ENCODE measurements around the gene MYH15. TPM values are rescaled to one million over a fixed set of nuclear protein-coding genes. Genes with fewer than 3 reads are reported as not detected.

The MYH15 gene
- total RNA-seq, 1 donor from 2014 or later, result 0.19 TPM

DNA sequence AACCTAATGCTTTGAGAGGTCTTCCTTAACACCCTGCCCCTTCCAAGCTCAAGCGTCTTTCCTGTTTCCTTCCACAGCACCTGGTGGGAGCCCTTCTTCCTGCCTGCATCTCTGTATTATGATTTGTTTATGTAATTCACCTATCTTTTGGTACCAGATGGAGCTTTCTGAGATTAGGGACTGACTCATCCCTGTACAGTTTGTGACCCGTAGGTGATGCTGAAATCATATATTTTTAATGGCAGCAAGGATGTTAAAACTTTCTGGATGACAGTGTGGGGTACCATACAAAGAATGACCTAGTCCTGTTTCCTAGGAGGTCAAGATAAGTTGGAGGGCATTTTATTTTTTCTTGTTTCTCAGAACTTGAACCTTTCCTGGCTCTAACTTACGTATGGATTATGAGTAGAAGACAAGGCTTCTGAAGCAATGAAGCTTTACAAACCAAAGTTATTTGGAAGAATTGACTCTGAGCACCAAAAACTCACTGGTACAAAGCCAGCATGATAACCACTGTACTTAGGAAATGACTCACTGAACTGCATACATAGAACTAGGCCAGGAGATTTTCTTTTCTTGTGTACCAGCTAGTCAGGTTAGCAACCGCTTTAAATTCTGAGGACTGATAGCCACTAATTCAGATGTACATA lies 167.4 kb downstream of the MYH15 start:
- DNase-seq (ENCODE audit: low read depth), result no peak

DNA sequence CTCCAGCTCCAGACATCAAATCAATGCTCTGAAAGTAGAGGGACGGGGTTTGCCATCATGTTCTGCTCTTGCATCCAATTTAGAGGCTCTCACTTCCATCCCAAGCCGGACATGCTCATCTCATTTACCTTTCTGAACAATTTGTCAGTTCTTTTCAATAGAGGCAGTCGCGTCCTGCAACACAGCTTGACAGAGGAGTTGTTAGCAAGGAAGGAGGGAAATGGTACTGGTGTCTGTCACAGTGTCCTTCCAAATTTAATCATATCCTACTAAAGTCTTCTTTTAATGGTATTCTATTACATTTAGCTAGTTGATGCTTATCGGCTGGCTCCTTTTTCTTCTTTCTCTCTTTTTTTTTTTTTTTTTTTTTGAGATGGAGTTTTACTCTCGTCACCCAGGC lies 168.5 kb downstream of the MYH15 start:
- DNase-seq (ENCODE audit: low read depth), result no peak

DNA sequence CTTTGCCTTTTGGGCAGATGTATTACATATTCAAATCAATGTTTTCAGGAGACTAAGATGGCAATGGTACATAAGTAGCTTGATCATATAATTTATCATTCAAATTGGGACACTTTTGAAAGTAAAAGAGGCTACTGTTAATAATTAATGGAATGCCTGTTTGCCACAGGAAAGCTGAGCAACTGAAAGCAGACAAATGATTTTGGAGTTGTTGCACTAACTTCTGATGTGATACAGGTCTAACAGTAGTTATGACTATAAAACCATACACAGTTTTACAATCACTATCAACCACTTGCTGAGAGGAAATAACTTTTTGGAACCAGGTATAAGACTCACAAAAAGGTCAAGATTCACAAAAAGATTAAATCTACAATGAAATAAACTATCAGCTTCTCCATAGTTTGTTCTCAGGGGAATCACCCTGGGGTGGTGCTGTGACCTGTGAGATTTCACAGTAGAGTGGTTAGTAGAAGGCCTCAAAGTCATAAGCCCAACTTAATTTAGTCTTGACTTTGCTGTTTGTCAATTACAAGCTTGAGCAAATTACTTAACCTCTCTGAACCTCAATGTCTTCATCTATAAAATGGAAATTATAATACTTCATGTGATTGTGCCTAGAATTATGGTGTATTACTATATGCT lies 171.4 kb downstream of the MYH15 start:
- DNase-seq (ENCODE audit: low read depth), result no peak

DNA sequence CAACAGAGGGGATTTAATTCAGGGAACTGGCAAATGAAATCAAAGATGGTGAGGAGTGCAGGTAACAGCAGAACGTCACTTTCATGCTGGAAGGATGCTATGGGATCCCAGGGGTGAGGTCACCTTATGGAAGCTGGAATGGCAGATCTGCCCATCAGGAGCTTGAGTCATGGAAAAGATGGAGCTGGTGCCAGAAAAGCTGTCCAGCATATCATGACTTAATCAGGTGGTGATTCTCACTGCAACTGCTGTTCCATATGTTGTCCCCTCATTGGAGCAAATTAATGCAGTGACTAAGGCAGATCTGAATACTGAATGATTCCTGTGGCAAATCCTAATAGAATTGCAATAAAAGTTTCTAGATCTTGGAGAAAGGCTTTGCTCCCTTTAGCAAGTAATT lies 175.7 kb downstream of the MYH15 start:
- no peak for DNase-seq (ENCODE audit: low read depth)

DNA sequence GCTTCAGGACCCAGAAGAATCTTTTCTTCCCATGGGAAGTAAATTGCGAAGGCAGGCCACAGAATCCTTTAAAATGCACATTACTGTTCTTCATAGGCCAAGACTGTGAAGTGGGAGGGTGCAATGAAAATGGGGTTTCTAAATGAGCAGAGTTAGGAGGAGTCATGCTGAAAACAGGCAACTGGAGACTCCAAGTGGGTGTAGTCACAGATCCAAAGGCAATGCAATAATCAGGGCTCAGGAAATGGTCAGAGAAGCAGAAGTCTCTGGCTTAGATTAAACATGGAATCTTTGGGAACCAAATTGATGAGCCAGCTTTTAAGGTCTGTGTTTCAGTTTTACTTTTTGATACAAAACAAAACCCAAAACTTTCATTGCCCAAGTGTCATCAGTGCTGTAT lies 176.4 kb downstream of the MYH15 start:
- no peak for DNase-seq (ENCODE audit: low read depth)

DNA sequence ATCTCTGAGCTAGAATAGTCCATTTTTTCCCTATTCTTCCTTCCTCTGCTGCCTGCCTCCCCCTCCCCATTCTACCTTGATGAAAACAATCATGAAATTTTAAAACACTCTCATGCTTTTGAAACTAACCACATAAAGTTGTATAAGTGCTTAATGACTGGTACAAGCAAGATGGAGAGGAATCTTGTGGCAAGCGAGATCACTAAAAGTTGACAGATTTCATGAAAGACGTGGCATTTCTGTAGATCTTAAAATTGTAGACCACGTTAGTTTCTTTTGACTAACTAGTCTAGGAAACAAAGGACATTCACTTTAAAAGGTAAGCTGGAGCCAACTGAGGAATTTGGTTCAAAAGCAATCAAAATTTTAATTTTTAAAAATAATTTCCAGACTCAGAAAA lies 178.6 kb downstream of the MYH15 start:
- no peak for DNase-seq (ENCODE audit: low read depth)

Other genes starting within 250 kb of the MYH15 start
- gene HHLA2, start 214.0 kb downstream of the MYH15 start, total RNA-seq, result not detected in 2 replicates
- gene CIP2A, start 78.8 kb upstream of the MYH15 start, total RNA-seq, result 5.6 and 5.8 TPM in 2 replicates
- gene DZIP3, start 79.1 kb upstream of the MYH15 start, total RNA-seq, result 24.5 and 32.4 TPM in 2 replicates
- not detected in 2 replicates for gene RETNLB, start 246.8 kb upstream of the MYH15 start, total RNA-seq

All from myocyte (in vitro differentiated cells).